WTC11 (cell line): ENCODE data around the gene PROZ. TPM values are rescaled to one million over a fixed set of nuclear protein-coding genes. Genes with fewer than 3 reads are reported as not detected.

Source experiments
- ATAC-seq: fragments of 200-7000 bp; cut with Tn5 transposase; 2 replicates; pipeline ENCODE4 v1.10.0; 2021; ENCODE audit warnings: mild to moderate bottlenecking, moderate library complexity
- Bru-seq: library from RNA; stranded (reverse); fragments of 400-500 nt; gene quantifications from one replicate; lab custom pipeline; 2021; lab: Mats Ljungman, UMichigan
- CTCF ChIA-PET: fragments of 300-600 bp; sonication (Branson Sonifier 250); formaldehyde crosslinking; loops from one replicate; lab custom pipeline; 2021; ENCODE audit warnings: antibody characterized with exemption; lab: Charles Lee
- POLR2A ChIA-PET: fragments of 350-600 bp; sonication (Branson Sonifier 250); formaldehyde crosslinking; loops from one replicate; lab custom pipeline; 2021; ENCODE audit warnings: antibody characterized with exemption; lab: Charles Lee
- DNase-seq: peaks from one replicate; pipeline ENCODE4 v3.0.0; 2021; ENCODE audit warnings: low spot score
- H3K27ac Mint-ChIP-seq: 2 replicates; pipeline ENCODE4 v1.8.0; 2021; ENCODE audit warnings: mixed read lengths
- H3K27me3 Mint-ChIP-seq: 2 replicates; pipeline ENCODE4 v1.8.0; 2021; ENCODE audit warnings: low read depth, mild to moderate bottlenecking, moderate library complexity, mixed read lengths
- H3K36me3 Mint-ChIP-seq: 2 replicates; pipeline ENCODE4 v1.8.0; 2021; ENCODE audit warnings: mixed read lengths
- H3K4me1 Mint-ChIP-seq: 2 replicates; pipeline ENCODE4 v1.8.0; 2022; ENCODE audit warnings: mixed read lengths
- H3K4me3 Mint-ChIP-seq: 2 replicates; pipeline ENCODE4 v1.8.0; 2021; ENCODE audit warnings: mild to moderate bottlenecking, moderate library complexity, mixed read lengths
- H3K9me3 Mint-ChIP-seq: 2 replicates; pipeline ENCODE4 v1.8.0; 2021; ENCODE audit warnings: mixed read lengths
- ETV6 ChIP-seq: sonication (generic); formaldehyde crosslinking; IDR thresholded peaks from 2 replicates; pipeline ENCODE4 v1.8.1; 2022; ENCODE audit warnings: mild to moderate bottlenecking, missing genetic modification reagents
- GTF2I ChIP-seq: fragments of 250-450 bp; sonication (Bioruptor Pico); conservative IDR thresholded peaks from 2 replicates; pipeline ENCODE4 v1.4.0; 2021; ENCODE audit warnings: mild to moderate bottlenecking
- HMGA2 ChIP-seq: fragments of 250-450 bp; sonication (Bioruptor Pico); IDR thresholded peaks from 2 replicates; pipeline ENCODE4 v1.4.0; 2021; ENCODE audit warnings: mild to moderate bottlenecking, moderate library complexity
- NR1H2 ChIP-seq: sonication (generic); formaldehyde crosslinking; IDR thresholded peaks from 2 replicates; pipeline ENCODE4 v1.9.0; 2021; ENCODE audit warnings: mild to moderate bottlenecking, moderate library complexity, missing genetic modification reagents
- USF2 ChIP-seq: sonication (generic); formaldehyde crosslinking; IDR thresholded peaks from 2 replicates; pipeline ENCODE4 v1.8.1; 2023; ENCODE audit warnings: mild to moderate bottlenecking, missing genetic modification reagents, moderate library complexity
- ZNF281 ChIP-seq: sonication (generic); formaldehyde crosslinking; IDR thresholded peaks from 2 replicates; pipeline ENCODE4 v1.8.0; 2023; ENCODE audit warnings: mild to moderate bottlenecking, missing genetic modification reagents
- ZNF423 ChIP-seq: fragments of 250-450 bp; sonication (Bioruptor Pico); IDR thresholded peaks from 2 replicates; pipeline ENCODE4 v2.1.2; 2022; ENCODE audit warnings: mild to moderate bottlenecking, moderate library complexity
- long read RNA-seq, 3 experiments: library from RNA in 1 of 3; library from capped mRNA in 1 of 3; library from polyadenylated mRNA in 1 of 3; unstranded in 2 of 3; stranded (forward) in 1 of 3; transcript quantifications; one replicate each; pipeline ENCODE4 v2.0.0, GENCODE V29; 2021
- total RNA-seq: library from RNA; stranded (reverse); gene quantifications from 3 replicates; pipeline ENCODE4 v1.2.3, GENCODE V29; 2021
- TF ChIP-seq, protein P1 (sequence below): sonication (generic); formaldehyde crosslinking; IDR thresholded peaks from 2 replicates; pipeline ENCODE4 v1.8.1; 2023; ENCODE audit warnings: mild to moderate bottlenecking, missing genetic modification reagents
- TF ChIP-seq, protein P2 (sequence below): sonication (generic); formaldehyde crosslinking; IDR thresholded peaks from 2 replicates; pipeline ENCODE4 v1.8.0; 2023; ENCODE audit warnings: missing genetic modification reagents, mild to moderate bottlenecking, borderline replicate concordance

Gene PROZ, protein sequence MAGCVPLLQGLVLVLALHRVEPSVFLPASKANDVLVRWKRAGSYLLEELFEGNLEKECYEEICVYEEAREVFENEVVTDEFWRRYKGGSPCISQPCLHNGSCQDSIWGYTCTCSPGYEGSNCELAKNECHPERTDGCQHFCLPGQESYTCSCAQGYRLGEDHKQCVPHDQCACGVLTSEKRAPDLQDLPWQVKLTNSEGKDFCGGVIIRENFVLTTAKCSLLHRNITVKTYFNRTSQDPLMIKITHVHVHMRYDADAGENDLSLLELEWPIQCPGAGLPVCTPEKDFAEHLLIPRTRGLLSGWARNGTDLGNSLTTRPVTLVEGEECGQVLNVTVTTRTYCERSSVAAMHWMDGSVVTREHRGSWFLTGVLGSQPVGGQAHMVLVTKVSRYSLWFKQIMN
- total RNA-seq (not detected in 3 replicates), Bru-seq, nascent RNA (percentile 6 among the genes with signal in this experiment)
- long read RNA-seq, experiment 1 = 0 reads
- long read RNA-seq, experiment 2 = 0 reads
- long read RNA-seq, experiment 3 = 0 reads

GRCh38 chr13:113157929-113158747, at the start of gene PROZ:
PROZ (plus strand) TSS chr13:113158648; CDS start chr13:113158661, 13 bp downstream.
- no peak; the same call in 1 of the 2 replicates for ATAC-seq
- peaks cover 25% of the 10 kb centered on the region for H3K4me1 Mint-ChIP-seq
- H3K27ac Mint-ChIP-seq = no peak within 1 kb of the TSS
- H3K9me3 Mint-ChIP-seq = peaks cover 12% of the 10 kb centered on the region
- H3K36me3 Mint-ChIP-seq = no peaks in the 10 kb centered on the region
- TF ChIP-seq, protein P1, sequence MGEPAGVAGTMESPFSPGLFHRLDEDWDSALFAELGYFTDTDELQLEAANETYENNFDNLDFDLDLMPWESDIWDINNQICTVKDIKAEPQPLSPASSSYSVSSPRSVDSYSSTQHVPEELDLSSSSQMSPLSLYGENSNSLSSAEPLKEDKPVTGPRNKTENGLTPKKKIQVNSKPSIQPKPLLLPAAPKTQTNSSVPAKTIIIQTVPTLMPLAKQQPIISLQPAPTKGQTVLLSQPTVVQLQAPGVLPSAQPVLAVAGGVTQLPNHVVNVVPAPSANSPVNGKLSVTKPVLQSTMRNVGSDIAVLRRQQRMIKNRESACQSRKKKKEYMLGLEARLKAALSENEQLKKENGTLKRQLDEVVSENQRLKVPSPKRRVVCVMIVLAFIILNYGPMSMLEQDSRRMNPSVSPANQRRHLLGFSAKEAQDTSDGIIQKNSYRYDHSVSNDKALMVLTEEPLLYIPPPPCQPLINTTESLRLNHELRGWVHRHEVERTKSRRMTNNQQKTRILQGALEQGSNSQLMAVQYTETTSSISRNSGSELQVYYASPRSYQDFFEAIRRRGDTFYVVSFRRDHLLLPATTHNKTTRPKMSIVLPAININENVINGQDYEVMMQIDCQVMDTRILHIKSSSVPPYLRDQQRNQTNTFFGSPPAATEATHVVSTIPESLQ (CRISPR knock-in tag) = no peak
- TF ChIP-seq USF2 (CRISPR knock-in tag) (no peak), ZNF281 (CRISPR knock-in tag) (no peak), ETV6 (CRISPR knock-in tag) (no peak), ZNF423 (CRISPR knock-in tag) (no peak), HMGA2 (CRISPR knock-in tag) (no peak), NR1H2 (CRISPR knock-in tag) (no peak), GTF2I (CRISPR knock-in tag) (no peak)
- TF ChIP-seq, protein P2, sequence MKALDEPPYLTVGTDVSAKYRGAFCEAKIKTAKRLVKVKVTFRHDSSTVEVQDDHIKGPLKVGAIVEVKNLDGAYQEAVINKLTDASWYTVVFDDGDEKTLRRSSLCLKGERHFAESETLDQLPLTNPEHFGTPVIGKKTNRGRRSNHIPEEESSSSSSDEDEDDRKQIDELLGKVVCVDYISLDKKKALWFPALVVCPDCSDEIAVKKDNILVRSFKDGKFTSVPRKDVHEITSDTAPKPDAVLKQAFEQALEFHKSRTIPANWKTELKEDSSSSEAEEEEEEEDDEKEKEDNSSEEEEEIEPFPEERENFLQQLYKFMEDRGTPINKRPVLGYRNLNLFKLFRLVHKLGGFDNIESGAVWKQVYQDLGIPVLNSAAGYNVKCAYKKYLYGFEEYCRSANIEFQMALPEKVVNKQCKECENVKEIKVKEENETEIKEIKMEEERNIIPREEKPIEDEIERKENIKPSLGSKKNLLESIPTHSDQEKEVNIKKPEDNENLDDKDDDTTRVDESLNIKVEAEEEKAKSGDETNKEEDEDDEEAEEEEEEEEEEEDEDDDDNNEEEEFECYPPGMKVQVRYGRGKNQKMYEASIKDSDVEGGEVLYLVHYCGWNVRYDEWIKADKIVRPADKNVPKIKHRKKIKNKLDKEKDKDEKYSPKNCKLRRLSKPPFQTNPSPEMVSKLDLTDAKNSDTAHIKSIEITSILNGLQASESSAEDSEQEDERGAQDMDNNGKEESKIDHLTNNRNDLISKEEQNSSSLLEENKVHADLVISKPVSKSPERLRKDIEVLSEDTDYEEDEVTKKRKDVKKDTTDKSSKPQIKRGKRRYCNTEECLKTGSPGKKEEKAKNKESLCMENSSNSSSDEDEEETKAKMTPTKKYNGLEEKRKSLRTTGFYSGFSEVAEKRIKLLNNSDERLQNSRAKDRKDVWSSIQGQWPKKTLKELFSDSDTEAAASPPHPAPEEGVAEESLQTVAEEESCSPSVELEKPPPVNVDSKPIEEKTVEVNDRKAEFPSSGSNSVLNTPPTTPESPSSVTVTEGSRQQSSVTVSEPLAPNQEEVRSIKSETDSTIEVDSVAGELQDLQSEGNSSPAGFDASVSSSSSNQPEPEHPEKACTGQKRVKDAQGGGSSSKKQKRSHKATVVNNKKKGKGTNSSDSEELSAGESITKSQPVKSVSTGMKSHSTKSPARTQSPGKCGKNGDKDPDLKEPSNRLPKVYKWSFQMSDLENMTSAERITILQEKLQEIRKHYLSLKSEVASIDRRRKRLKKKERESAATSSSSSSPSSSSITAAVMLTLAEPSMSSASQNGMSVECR = no peak
- TF ChIP-seq, all 79 proteins: peak for 0
- H3K4me3 Mint-ChIP-seq = no peak within 1 kb of the TSS
- peaks cover 2% of the 10 kb centered on the region; the same call in 1 of the 2 replicates for H3K27me3 Mint-ChIP-seq
- no peak for DNase-seq
- POLR2A ChIA-PET = interaction anchor here (0.6 kb wide), 1 partner anchor 60 kb away, joined by 3 read pairs; no protein-coding TSS in a partner anchor
- CTCF ChIA-PET = interaction anchor here (0.6 to 1.2 kb wide), 2 partner anchors 68 to 80 kb away, joined by 3 to 5 read pairs; no protein-coding TSS in a partner anchor
